ENCODE measurements around the gene NOS1AP.
"Not testable (repeated sequence)": the region's sequence is repeated elsewhere in the genome, so short reads cannot be mapped to it uniquely, and the experiment has no call there.

Gene NOS1AP

GRCh38 chr1:162195567-162195966 is 126.1 kb downstream of the NOS1AP start:
- TF ChIP-seq CTCF (IDR thresholded peaks at IDR 0.05; ENCODE audit: low read depth, low read length, missing control alignments) = no peak
- Histone ChIP-seq H3K27ac (no peak overlapping the region), H3K4me3 (ENCODE audit: low read depth, low read length) (no peak overlapping the region), H3K36me3 (replicated peaks) (no peaks in the 10 kb centered on the region), H3K27me3 (replicated peaks) (no peaks in the 10 kb centered on the region)
- in situ Hi-C loops (cut with HindIII; ENCODE audit: low pct_ligation_motif_present, low sequenced_read_pairs) = no loop called here
- no peak for DNase-seq

GRCh38 chr1:162196387-162196786 is 126.9 kb downstream of the NOS1AP start:
- in situ Hi-C loops (cut with HindIII; ENCODE audit: low pct_ligation_motif_present, low sequenced_read_pairs) = no loop called here
- TF ChIP-seq CTCF (IDR thresholded peaks at IDR 0.05; ENCODE audit: low read depth, low read length, missing control alignments) = no peak

GRCh38 chr1:162197041-162197531 is 127.6 kb downstream of the NOS1AP start:
- Histone ChIP-seq H3K4me3 (ENCODE audit: low read depth, low read length) (no peak overlapping the region), H3K27me3 (replicated peaks) (no peaks in the 10 kb centered on the region), H3K27ac (no peak overlapping the region), H3K36me3 (replicated peaks) (no peaks in the 10 kb centered on the region)
- DNase-seq = no peak
- in situ Hi-C loops (cut with HindIII; ENCODE audit: low pct_ligation_motif_present, low sequenced_read_pairs) = no loop called here
- no peak for TF ChIP-seq CTCF (IDR thresholded peaks at IDR 0.05; ENCODE audit: low read depth, low read length, missing control alignments)

More at GRCh38 chr1:162196387-162196786, 126.9 kb downstream of the NOS1AP start:
- no peaks in the 10 kb centered on the region for H3K27me3 ChIP-seq (replicated peaks)
- no peaks in the 10 kb centered on the region for H3K36me3 ChIP-seq (replicated peaks)
- H3K4me3 ChIP-seq (ENCODE audit: low read depth, low read length) = no peak overlapping the region
- DNase-seq = no peak
- no peak overlapping the region for H3K27ac ChIP-seq

GRCh38 chr1:162197615-162198421 is 128.3 kb downstream of the NOS1AP start:
- TF ChIP-seq CTCF (IDR thresholded peaks at IDR 0.05; ENCODE audit: low read depth, low read length, missing control alignments) = peak; percentile 17
- Histone ChIP-seq H3K36me3 (replicated peaks) (no peaks in the 10 kb centered on the region), H3K4me3 (ENCODE audit: low read depth, low read length) (no peak overlapping the region), H3K27me3 (replicated peaks) (no peaks in the 10 kb centered on the region), H3K27ac (no peak overlapping the region)
- in situ Hi-C loops (cut with HindIII; ENCODE audit: low pct_ligation_motif_present, low sequenced_read_pairs) = no loop called here
- DNase-seq = no peak

DNA sequence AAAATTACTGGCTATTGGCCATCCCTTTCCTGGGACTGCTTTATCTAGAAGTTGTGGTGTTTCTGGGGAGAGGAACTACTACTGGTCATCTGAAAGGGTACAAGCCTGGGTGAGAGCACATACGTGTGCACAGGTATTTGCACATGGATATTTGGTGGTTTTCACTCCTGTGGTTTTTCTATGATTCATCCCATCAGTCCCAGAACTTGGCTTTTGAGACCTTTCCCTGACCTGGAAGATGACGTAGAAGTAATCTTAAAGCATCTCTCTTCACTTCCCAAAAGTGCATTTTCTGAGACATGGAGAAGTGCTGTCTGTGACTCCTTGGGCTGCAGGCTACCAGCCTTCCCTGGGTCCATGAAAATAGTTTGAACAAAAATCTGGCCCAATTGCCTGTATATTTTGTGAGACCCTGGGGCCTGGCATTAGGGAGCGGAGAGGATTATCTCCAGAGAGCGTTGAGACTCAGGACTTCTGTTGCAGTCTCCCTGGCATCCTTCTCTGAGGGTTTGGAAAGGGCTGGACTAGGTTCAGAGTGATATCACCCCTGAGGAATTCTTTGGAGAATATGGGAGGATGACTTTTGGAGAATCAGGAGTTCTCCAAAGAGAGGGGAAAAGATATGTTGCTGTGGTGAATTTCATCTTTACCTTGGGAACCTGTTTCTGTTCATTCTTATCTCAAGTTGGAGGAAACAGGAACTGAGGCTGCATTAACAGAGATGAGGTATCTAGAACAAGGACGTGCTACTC is 130.8 kb downstream of the NOS1AP start:
- peak; percentile 11 for DNase-seq
- no peaks in the 10 kb centered on the region for H3K27me3 ChIP-seq (replicated peaks)
- no peak overlapping the region for H3K4me3 ChIP-seq (ENCODE audit: low read depth, low read length)
- in situ Hi-C loops (cut with HindIII; ENCODE audit: low pct_ligation_motif_present, low sequenced_read_pairs) = no loop called here
- TF ChIP-seq CTCF (IDR thresholded peaks at IDR 0.05; ENCODE audit: low read depth, low read length, missing control alignments) = no peak
- H3K27ac ChIP-seq = no peak overlapping the region
- no peaks in the 10 kb centered on the region for H3K36me3 ChIP-seq (replicated peaks)

- H3K27ac ChIP-seq; DNase-seq; in situ Hi-C loops (cut with HindIII; ENCODE audit: low pct_ligation_motif_present, low sequenced_read_pairs); H3K36me3 ChIP-seq (replicated peaks); H3K27me3 ChIP-seq (replicated peaks); H3K4me3 ChIP-seq (ENCODE audit: low read depth, low read length): not testable (repeated sequence)
Measured at GRCh38 chr1:162201062-162201461, 131.6 kb downstream of the NOS1AP start.
